GM23248 (cell line): ENCODE measurements around the gene DPP6. TPM values are rescaled to one million over a fixed set of nuclear protein-coding genes. Genes with fewer than 3 reads are reported as not detected.

Experiments
- DNase-seq: peaks from one replicate; pipeline ENCODE4 v3.0.0-alpha.2; 2015
- H2AFZ ChIP-seq: fragments of 200-600 bp; sonication (generic); 2 replicates; pipeline ENCODE4 v1.6.1; 2016; ENCODE audit warnings: antibody characterized with exemption
- H3F3A ChIP-seq: fragments of 200-600 bp; sonication (generic); 2 replicates; pipeline ENCODE4 v1.6.1; 2016; ENCODE audit warnings: mild to moderate bottlenecking, antibody characterized with exemption, mixed run types; ENCODE audit not compliant: insufficient read depth
- H3K27ac ChIP-seq: fragments of 200-600 bp; sonication (generic); 2 replicates; pipeline ENCODE4 v1.5.1; 2016; ENCODE audit warnings: mild to moderate bottlenecking
- H3K27me3 ChIP-seq: fragments of 200-600 bp; sonication (generic); replicated peaks from 2 replicates; pipeline ENCODE4 v1.6.1; 2016; ENCODE audit warnings: mild to moderate bottlenecking; ENCODE audit not compliant: insufficient read depth
- H3K36me3 ChIP-seq: fragments of 200-600 bp; sonication (generic); 2 replicates; pipeline ENCODE4 v1.6.1; 2016; ENCODE audit warnings: low read depth, mild to moderate bottlenecking
- H3K4me1 ChIP-seq: fragments of 200-600 bp; sonication (generic); 2 replicates; pipeline ENCODE4 v1.6.1; 2016; ENCODE audit warnings: mild to moderate bottlenecking; ENCODE audit not compliant: insufficient read depth
- H3K4me2 ChIP-seq: fragments of 200-600 bp; sonication (generic); one replicate; pipeline ENCODE4 v1.6.1; 2016; ENCODE audit warnings: mild to moderate bottlenecking; ENCODE audit not compliant: unreplicated experiment
- H3K4me3 ChIP-seq: fragments of 200-600 bp; sonication (generic); 2 replicates; pipeline ENCODE4 v1.5.1; 2016; ENCODE audit warnings: mild to moderate bottlenecking
- H3K79me2 ChIP-seq: fragments of 200-600 bp; sonication (generic); 2 replicates; pipeline ENCODE4 v1.6.1; 2016; ENCODE audit warnings: mild to moderate bottlenecking; ENCODE audit not compliant: insufficient read depth
- H3K9ac ChIP-seq: fragments of 200-600 bp; sonication (generic); 2 replicates; pipeline ENCODE4 v1.6.1; 2016; ENCODE audit warnings: mild to moderate bottlenecking
- H3K9me2 ChIP-seq: fragments of 200-600 bp; sonication (generic); 2 replicates; pipeline ENCODE4 v1.6.1; 2016; ENCODE audit warnings: mixed run types, mild to moderate bottlenecking, moderate library complexity; ENCODE audit not compliant: insufficient read depth
- H3K9me3 ChIP-seq: fragments of 200-600 bp; sonication (generic); one replicate; pipeline ENCODE4 v1.6.1; 2017; ENCODE audit warnings: low read depth
- H4K20me1 ChIP-seq: fragments of 200-600 bp; sonication (generic); 2 replicates; pipeline ENCODE4 v1.6.0; 2016; ENCODE audit not compliant: insufficient read depth
- EZH2 ChIP-seq: fragments of 200-600 bp; sonication (generic); IDR thresholded peaks from 2 replicates; pipeline ENCODE4 v1.6.1; 2018; ENCODE audit warnings: antibody characterized with exemption, mild to moderate bottlenecking; ENCODE audit not compliant: insufficient read depth, poor library complexity, severe bottlenecking
- EZH2phosphoT487 ChIP-seq: fragments of 200-600 bp; sonication (generic); IDR thresholded peaks from 2 replicates; pipeline ENCODE4 v1.6.1; 2018; ENCODE audit warnings: antibody characterized with exemption, moderate library complexity, mild to moderate bottlenecking, low read depth; ENCODE audit not compliant: insufficient read depth
- WGBS, 2 experiments: methylation state at CpG; one replicate each; pipeline ENCODE4 v1.1.6; 2015 to 2017; ENCODE audit warnings: low lambda C conversion rate in 2 of 2, low coverage in 1 of 2; ENCODE audit errors: missing lambda C conversion rate in 2 of 2; 5-methylcytosine and 5-hydroxymethylcytosine counted together
- in situ Hi-C: fragments of 300-500 bp; cut with MboI; formaldehyde crosslinking; loops from 2 replicates; pipeline ENCODE4 v1.15.0; 2020
- polyA plus RNA-seq: library from polyadenylated mRNA; unstranded; fragments of >200 nt; fragmentation: Nextera tagmentation; extraction: Ambion mirVana; gene quantifications from 2 replicates; pipeline ENCODE4 v1.2.1, GENCODE V29; 2016
- total RNA-seq: library from RNA; depleted of rRNA; stranded (reverse); fragments of >200 nt; shearing (Covaris generic); gene quantifications from 2 replicates; pipeline ENCODE4 v1.2.3, GENCODE V29; 2014

DPP6 gene
- total and polyA plus RNA-seq, 2 experiments from 2014 or later = not detected

DNA sequence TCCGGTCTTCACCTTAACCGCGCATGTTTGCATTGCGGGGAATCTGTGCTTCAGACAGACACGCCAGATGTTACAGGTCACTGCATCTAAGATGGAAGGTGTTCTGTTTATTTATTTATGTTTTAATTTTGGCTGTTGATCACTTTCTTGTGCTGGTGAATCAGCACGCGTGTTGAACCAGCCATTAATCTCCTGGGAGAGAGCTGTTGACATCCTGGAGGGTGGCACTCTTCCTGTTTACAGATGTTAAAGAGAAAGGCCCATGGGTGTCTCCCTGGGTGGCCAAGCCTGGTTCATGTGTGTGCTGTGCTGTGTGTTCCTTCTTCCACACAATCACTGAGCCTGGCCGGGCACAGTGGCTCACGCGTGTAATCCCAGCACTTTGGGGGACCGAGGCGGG lies 595.4 kb downstream of the DPP6 start:
- Histone ChIP-seq H3K4me3 (no peak overlapping the region), H3K36me3 (no peaks in the 10 kb centered on the region), H3K4me2 (no peak overlapping the region), H3K27me3 (no peaks in the 10 kb centered on the region), H4K20me1 (no peaks in the 10 kb centered on the region), H2AFZ (no peak overlapping the region), H3K9ac (no peak overlapping the region), H3K9me2 (no peaks in the 10 kb centered on the region), H3K4me1 (no peaks in the 10 kb centered on the region), H3F3A (no peaks in the 10 kb centered on the region), H3K79me2 (no peaks in the 10 kb centered on the region), H3K9me3 (no peaks in the 10 kb centered on the region), H3K27ac (no peak overlapping the region)
- TF ChIP-seq EZH2phosphoT487 (no peak), EZH2 (no peak)
- in situ Hi-C loops = no loop called here
- DNase-seq = no peak
- WGBS, 2 experiments = 55 to 59% methylated on average over 12 of the region's 12 CpGs

GRCh38 chr7:154649015-154649414 lies 596.8 kb downstream of the DPP6 start:
- H3K4me1 ChIP-seq = no peaks in the 10 kb centered on the region
- H3K27ac ChIP-seq = no peak overlapping the region
- in situ Hi-C loops = no loop called here
- H3K79me2 ChIP-seq = no peaks in the 10 kb centered on the region
- no peak overlapping the region for H3K4me3 ChIP-seq
- no peak overlapping the region for H3K4me2 ChIP-seq
- H3K27me3 ChIP-seq = no peaks in the 10 kb centered on the region
- H3K9me2 ChIP-seq = no peaks in the 10 kb centered on the region
- no peaks in the 10 kb centered on the region for H3K36me3 ChIP-seq
- no peaks in the 10 kb centered on the region for H3F3A ChIP-seq
- no peak overlapping the region for H3K9ac ChIP-seq
- 17 to 25% methylated on average over 5 of the region's 5 CpGs for WGBS, 2 experiments
- H2AFZ ChIP-seq = no peak overlapping the region
- no peak for DNase-seq
- TF ChIP-seq EZH2 (no peak), EZH2phosphoT487 (no peak)
- no peaks in the 10 kb centered on the region for H4K20me1 ChIP-seq
- no peaks in the 10 kb centered on the region for H3K9me3 ChIP-seq

DNA sequence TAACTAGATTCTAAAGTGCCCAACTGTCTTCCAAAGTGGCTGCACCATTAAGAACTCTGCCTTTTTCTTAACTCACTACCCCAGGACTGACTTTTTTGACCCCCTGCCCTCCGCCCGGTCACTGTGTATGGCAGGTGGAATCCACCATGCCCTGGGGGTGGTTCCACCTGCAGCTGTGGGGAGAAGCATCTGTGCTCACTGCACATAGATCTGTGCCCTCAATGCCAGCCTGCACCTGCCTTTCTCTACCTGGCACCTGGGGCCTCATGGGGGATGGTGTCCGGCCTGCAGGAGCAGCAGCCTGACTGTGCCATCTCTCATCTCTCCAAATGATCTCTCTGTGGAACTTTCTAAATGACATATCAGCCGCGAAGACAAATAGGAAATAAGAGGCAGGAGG lies 597.2 kb downstream of the DPP6 start:
- Histone ChIP-seq H3K36me3 (no peaks in the 10 kb centered on the region), H3K79me2 (no peaks in the 10 kb centered on the region), H2AFZ (no peak overlapping the region), H3K9me3 (no peaks in the 10 kb centered on the region), H3K9me2 (no peaks in the 10 kb centered on the region), H3K4me1 (no peaks in the 10 kb centered on the region), H3K27me3 (no peaks in the 10 kb centered on the region), H3K4me3 (no peak overlapping the region), H4K20me1 (no peaks in the 10 kb centered on the region), H3K27ac (no peak overlapping the region), H3F3A (no peaks in the 10 kb centered on the region), H3K4me2 (no peak overlapping the region), H3K9ac (no peak overlapping the region)
- TF ChIP-seq EZH2phosphoT487 = no peak
- TF ChIP-seq EZH2 = no peak
- in situ Hi-C loops = no loop called here
- no peak for DNase-seq
- 33 to 37% methylated on average over 5 of the region's 5 CpGs for WGBS, 2 experiments

DNA sequence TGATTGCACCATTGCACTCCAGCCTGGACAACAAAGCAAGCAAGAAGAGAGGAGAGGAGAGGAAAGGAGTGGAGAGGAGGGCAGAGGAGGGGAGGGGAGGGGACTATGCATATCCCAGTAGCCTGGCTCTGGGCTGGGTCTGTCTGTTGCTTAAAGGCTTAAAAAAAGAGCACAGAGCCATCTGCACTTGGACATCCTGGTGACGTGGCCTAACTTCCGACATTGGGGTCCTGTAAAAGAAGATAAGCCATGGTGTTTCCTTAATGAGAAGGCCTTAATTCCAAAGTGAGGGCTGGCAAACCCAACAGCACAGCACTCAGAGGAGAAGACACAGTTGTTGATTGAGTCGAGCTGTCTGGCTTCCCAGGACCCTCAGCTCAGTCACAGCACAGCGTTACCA lies 598.1 kb downstream of the DPP6 start:
- Histone ChIP-seq H3K9me3 (no peaks in the 10 kb centered on the region), H3K4me3 (no peak overlapping the region), H3K4me1 (no peaks in the 10 kb centered on the region)

GRCh38 chr7:154651501-154651900 lies 599.3 kb downstream of the DPP6 start:
- Histone ChIP-seq H3K4me3 (no peak overlapping the region), H3K27ac (no peak overlapping the region), H3K79me2 (no peaks in the 10 kb centered on the region), H3F3A (no peaks in the 10 kb centered on the region), H3K27me3 (no peaks in the 10 kb centered on the region), H3K4me1 (no peaks in the 10 kb centered on the region), H3K9me3 (no peaks in the 10 kb centered on the region), H4K20me1 (no peaks in the 10 kb centered on the region), H3K36me3 (no peaks in the 10 kb centered on the region), H3K9ac (no peak overlapping the region), H3K9me2 (no peaks in the 10 kb centered on the region), H2AFZ (no peak overlapping the region), H3K4me2 (no peak overlapping the region)
- in situ Hi-C loops = no loop called here
- 33 to 36% methylated on average over 13 of the region's 13 CpGs for WGBS, 2 experiments
- DNase-seq = no peak
- no peak for TF ChIP-seq EZH2phosphoT487
- no peak for TF ChIP-seq EZH2

More for the DNA sequence above, 598.1 kb downstream of the DPP6 start:
- no peaks in the 10 kb centered on the region for H4K20me1 ChIP-seq
- no peaks in the 10 kb centered on the region for H3K27me3 ChIP-seq
- H3K36me3 ChIP-seq = no peaks in the 10 kb centered on the region
- no peaks in the 10 kb centered on the region for H3K79me2 ChIP-seq
- DNase-seq = no peak
- 13 to 21% methylated on average over 4 of the region's 4 CpGs for WGBS, 2 experiments
- H3K9ac ChIP-seq = no peak overlapping the region
- H2AFZ ChIP-seq = no peak overlapping the region
- H3K27ac ChIP-seq = no peak overlapping the region
- no peak overlapping the region for H3K4me2 ChIP-seq
- TF ChIP-seq EZH2 (no peak), EZH2phosphoT487 (no peak)
- no peaks in the 10 kb centered on the region for H3F3A ChIP-seq
- H3K9me2 ChIP-seq = no peaks in the 10 kb centered on the region
- in situ Hi-C loops = no loop called here
